Measurements from ENCODE around the gene PACS2. TPM values are rescaled to one million over a fixed set of nuclear protein-coding genes. Genes with fewer than 3 reads are reported as not detected.

PACS2 gene
- total RNA-seq, 4 donors from 2014 or later, result 59.8 to 97.4 (median 71.2) TPM

DNA sequence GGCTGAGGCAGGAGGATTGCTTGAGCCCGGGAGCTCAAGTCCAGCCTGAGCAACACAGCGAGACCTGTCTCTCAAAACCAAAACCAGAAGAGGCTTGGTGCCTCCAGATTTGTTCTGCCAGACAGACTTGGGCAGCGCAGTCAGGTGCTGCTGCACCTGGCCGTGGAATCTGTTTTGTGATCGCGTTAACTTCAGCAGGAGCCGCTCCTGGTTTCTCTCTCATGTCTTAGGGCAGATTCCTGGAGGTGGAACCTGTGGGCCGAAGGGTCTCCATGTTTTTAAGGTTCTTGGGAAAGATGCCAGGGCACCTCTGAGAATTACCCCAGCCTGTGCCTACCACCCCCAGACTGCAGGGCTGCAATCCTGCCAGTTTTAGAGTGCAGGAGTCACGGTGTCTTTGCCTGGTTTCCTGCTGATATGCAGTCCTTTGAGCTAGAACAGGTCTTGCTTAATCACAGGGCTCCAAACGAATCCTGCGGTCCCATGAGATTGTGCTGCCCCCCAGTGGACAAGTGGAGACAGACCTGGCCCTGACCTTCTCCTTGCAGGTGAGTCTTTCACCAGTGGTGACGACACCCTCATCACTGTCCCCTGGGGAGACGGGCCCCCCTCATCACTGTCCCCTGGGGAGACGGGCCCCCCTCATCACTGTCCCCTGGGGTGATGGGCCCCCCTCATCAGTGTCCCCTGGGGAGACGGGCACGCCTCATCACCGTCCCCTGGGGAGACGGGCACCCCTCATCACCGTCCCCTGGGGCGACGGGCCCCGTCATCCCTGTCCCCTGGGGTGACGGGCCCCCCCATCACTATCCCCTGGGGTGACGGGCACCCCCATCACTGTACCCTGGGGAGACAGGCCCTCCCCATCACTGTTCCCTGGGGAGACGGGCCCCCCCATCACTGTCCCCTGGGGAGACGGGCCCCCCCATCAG lies 37.6 kb downstream of the PACS2 start:
- WGBS, result 65% methylated on average over 14 of the region's 26 CpGs
- Histone ChIP-seq H3K27me3 (no peaks in the 10 kb centered on the region), H3K9me3 (no peaks in the 10 kb centered on the region), H3K36me3 (peaks cover 17 to 64% (median 56%) of the 10 kb centered on the region in 4 donors), H3K4me1 (peaks cover 5 to 26% (median 16%) of the 10 kb centered on the region in 4 donors), H3K27ac (replicated peaks in 1 of 4) (no peak overlapping the region), H3K4me3 (no peak overlapping the region)
- peak; percentile 95 for DNase-seq (ENCODE audit: extremely low spot score)
- no peak for TF ChIP-seq POLR2A (IDR thresholded peaks at IDR 0.05; ENCODE audit: low read depth)
- TF ChIP-seq CTCF (IDR thresholded peaks at IDR 0.05), result peak; percentile 70 to 89 (median 78)
- no peak for TF ChIP-seq EP300 (IDR thresholded peaks at IDR 0.05)
- peak; percentile 36 to 44 for TF ChIP-seq POLR2AphosphoS5 (IDR thresholded peaks at IDR 0.05)
- intact Hi-C loops (cut with DNase I), result loop anchor here (2.0 to 10.0 kb wide), 3 partner anchors 107 to 259 kb away; partner anchors contain the start of gene BTBD6

DNA sequence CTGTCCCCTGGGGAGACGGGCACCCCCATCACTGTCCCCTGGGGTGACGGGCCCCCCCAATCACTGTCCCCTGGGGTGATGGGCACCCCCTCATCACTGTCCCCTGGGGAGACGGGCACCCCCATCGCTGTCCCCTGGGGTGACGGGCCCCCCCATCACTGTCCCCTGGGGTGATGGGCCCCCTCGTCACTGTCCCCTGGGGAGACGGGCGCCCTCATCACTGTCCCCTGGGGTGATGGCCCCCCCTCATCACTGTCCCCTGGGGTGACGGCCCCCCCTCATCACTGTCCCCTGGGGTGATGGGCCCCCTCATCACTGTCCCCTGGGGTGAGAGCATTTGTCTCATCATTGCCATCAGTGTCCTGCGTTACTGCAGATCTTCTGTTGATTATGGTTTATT lies 38.6 kb downstream of the PACS2 start:
- H3K9me3 ChIP-seq, result no peaks in the 10 kb centered on the region
- TF ChIP-seq EP300 (IDR thresholded peaks at IDR 0.05) (no peak), POLR2AphosphoS5 (IDR thresholded peaks at IDR 0.05) (no peak), POLR2A (IDR thresholded peaks at IDR 0.05; ENCODE audit: low read depth) (no peak), CTCF (IDR thresholded peaks at IDR 0.05) (no peak)
- no peak for DNase-seq (ENCODE audit: extremely low spot score)
- no peak overlapping the region for H3K4me3 ChIP-seq
- H3K27me3 ChIP-seq, result no peaks in the 10 kb centered on the region
- 85% methylated on average over 1 of the region's 10 CpGs for WGBS
- no peak overlapping the region for H3K27ac ChIP-seq (replicated peaks in 1 of 4)
- H3K4me1 ChIP-seq, result peaks cover 5 to 16% (median 11%) of the 10 kb centered on the region in 4 donors
- intact Hi-C loops (cut with DNase I), result loop anchor here (10.0 kb wide), 1 partner anchor 108 kb away; the partner anchor contains the start of gene BTBD6
- peaks cover 17 to 73% (median 59%) of the 10 kb centered on the region in 4 donors for H3K36me3 ChIP-seq

DNA sequence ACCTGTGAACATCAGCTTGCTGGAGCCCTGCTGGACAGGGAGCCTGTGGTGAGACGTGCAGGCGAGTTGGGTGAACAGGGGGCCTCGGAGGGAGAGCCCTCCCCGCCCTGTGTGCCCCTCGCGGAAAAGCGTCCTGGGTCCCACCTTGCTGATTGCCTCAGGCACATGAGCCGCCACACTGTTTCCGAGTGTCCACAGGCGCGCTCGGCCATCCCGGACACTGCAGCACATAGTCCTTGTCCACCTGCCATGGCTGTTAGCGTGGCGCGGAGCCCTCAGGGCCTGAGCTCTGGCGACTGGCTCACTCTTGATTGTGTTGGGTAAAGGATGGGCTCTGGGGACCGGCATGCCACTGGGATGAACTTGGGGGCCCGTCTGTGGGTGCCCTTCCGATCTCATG lies 40.0 kb downstream of the PACS2 start:
- intact Hi-C loops (cut with DNase I), result loop anchor here (10.0 kb wide), 1 partner anchor 110 kb away; the partner anchor contains the start of gene BTBD6
- Histone ChIP-seq H3K4me3 (no peak overlapping the region), H3K27ac (replicated peaks in 1 of 4) (no peak overlapping the region), H3K9me3 (no peaks in the 10 kb centered on the region), H3K36me3 (peaks cover 17 to 71% (median 55%) of the 10 kb centered on the region in 4 donors), H3K4me1 (peaks cover 5 to 8% (median 7%) of the 10 kb centered on the region in 4 donors), H3K27me3 (no peaks in the 10 kb centered on the region)
- DNase-seq (ENCODE audit: extremely low spot score), result no peak
- WGBS, result 99% methylated on average over 11 of the region's 20 CpGs
- TF ChIP-seq EP300 (IDR thresholded peaks at IDR 0.05), result no peak
- TF ChIP-seq POLR2AphosphoS5 (IDR thresholded peaks at IDR 0.05), result no peak
- no peak for TF ChIP-seq POLR2A (IDR thresholded peaks at IDR 0.05; ENCODE audit: low read depth)
- TF ChIP-seq CTCF (IDR thresholded peaks at IDR 0.05), result no peak

GRCh38 chr14:105355049-105355575 lies 40.6 kb downstream of the PACS2 start:
- H3K4me1 ChIP-seq, result peaks cover 5 to 8% (median 7%) of the 10 kb centered on the region in 4 donors
- whole genome bisulfite sequencing, result 90% methylated on average over 25 of the region's 27 CpGs
- H3K9me3 ChIP-seq, result no peaks in the 10 kb centered on the region
- H3K36me3 ChIP-seq, result peaks cover 17 to 71% (median 50%) of the 10 kb centered on the region in 4 donors
- no peak for TF ChIP-seq CTCF (IDR thresholded peaks at IDR 0.05)
- TF ChIP-seq EP300 (IDR thresholded peaks at IDR 0.05), result no peak
- TF ChIP-seq POLR2AphosphoS5 (IDR thresholded peaks at IDR 0.05), result no peak
- TF ChIP-seq POLR2A (IDR thresholded peaks at IDR 0.05; ENCODE audit: low read depth), result no peak
- no peak overlapping the region for H3K27ac ChIP-seq (replicated peaks in 1 of 4)
- H3K27me3 ChIP-seq, result no peaks in the 10 kb centered on the region
- intact Hi-C loops (cut with DNase I), result loop anchor here (10.0 kb wide), 1 partner anchor 110 kb away; the partner anchor contains the start of gene BTBD6
- no peak overlapping the region for H3K4me3 ChIP-seq
- DNase-seq (ENCODE audit: extremely low spot score), result no peak

All from esophagus muscularis mucosa (tissue), 4 donors.